ENCODE results near the gene HRC.
"Not testable (repeated sequence)": the region's sequence is repeated elsewhere in the genome, so short reads cannot be mapped to it uniquely, and the experiment has no call there.

The HRC gene

DNA sequence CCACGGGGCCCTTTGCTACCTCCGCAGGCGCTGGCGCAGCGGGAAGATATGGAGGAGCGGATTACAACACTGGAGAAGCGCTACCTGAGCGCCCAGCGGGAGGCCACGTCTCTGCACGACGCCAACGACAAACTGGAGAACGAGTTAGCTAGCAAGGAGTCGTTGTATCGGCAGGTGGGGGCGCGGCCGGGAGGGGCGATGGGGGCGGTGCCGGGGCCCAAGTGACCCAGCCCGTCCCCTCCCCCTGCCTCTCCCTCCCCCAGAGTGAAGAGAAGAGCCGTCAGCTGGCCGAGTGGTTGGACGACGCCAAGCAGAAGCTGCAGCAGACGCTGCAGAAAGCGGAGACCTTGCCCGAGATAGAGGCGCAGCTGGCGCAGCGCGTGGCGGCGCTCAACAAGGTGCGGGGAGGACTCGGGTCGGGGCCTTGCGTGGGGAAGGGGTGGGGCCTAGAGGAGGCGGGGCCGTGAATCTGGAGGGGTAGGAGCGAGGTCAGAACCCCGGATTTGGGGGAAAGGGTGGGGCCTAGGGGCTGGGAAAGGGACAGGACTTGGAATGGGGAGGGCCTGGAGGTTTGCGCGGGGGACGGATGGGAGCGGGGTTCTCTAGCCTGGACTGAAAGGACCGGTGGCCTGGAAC is 22.1 kb downstream of the HRC start:
- Histone ChIP-seq H3K4me3 (ENCODE audit: low read length in 2 of 2) (peak overlapping the region; percentile 57 to 66), H3K9ac (ENCODE audit: low read length in 2 of 2) (no peak overlapping the region), H3K27me3 (ENCODE audit: control insufficient read depth in 1 of 2, insufficient read depth in 2 of 2, low read length in 2 of 2) (no peaks in the 10 kb centered on the region), H3K9me3 (ENCODE audit: control insufficient read depth in 2 of 2, low read length in 2 of 2) (no peaks in the 10 kb centered on the region), H3K36me3 (ENCODE audit: control insufficient read depth in 2 of 2, insufficient read depth in 2 of 2, low read length in 2 of 2) (no peaks in the 10 kb centered on the region), H3K4me1 (ENCODE audit: control insufficient read depth, insufficient read depth, low read length) (peaks cover 28% of the 10 kb centered on the region), H3K27ac (ENCODE audit: low read length) (peak overlapping the region; percentile 11)

DNA sequence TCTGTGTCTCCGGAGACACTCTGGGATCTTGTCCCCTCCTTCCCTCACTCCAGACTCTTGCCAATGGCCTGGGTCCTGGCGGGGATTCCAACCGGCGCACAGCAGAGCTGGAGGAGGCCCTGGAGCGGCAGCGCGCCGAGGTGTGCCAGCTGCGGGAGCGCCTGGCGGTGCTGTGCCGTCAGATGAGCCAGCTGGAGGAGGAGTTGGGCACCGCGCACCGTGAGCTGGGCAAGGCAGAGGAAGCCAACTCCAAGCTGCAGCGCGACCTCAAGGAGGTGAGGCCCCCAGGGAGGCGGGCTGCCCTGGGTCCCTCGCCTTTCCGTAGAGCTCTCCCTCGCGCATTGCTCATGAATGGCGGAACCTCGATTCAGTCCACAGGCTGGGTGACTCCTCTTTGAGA is 24.9 kb downstream of the HRC start:
- no peaks in the 10 kb centered on the region for H3K36me3 ChIP-seq (ENCODE audit: control insufficient read depth in 2 of 2, insufficient read depth in 2 of 2, low read length in 2 of 2)
- no peaks in the 10 kb centered on the region for H3K9me3 ChIP-seq (ENCODE audit: control insufficient read depth in 2 of 2, low read length in 2 of 2)
- peaks cover 29% of the 10 kb centered on the region for H3K4me1 ChIP-seq (ENCODE audit: control insufficient read depth, insufficient read depth, low read length)
- H3K27me3 ChIP-seq (ENCODE audit: control insufficient read depth in 1 of 2, insufficient read depth in 2 of 2, low read length in 2 of 2) = no peaks in the 10 kb centered on the region
- no peak overlapping the region for H3K9ac ChIP-seq (ENCODE audit: low read length in 2 of 2)
- H3K27ac ChIP-seq (ENCODE audit: low read length) = no peak overlapping the region
- no peak overlapping the region for H3K4me3 ChIP-seq (ENCODE audit: low read length in 2 of 2)

DNA sequence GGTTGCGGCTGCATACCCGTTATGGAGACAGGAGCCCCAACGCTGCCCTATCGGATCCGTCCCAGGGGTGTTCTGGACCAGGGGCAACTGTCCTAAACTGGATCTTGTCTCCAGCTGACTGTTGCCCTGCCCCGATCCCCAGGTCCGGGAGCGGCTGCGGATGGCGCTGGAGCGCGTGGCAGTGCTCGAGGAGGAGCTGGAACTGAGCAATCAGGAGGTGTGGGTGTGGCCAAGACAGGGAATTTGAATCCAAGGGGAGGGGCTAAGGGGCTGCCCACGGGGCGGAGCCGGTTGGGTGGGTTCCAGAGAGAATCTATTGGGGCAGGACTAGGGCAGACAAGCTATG is 26.0 kb downstream of the HRC start:
- Histone ChIP-seq H3K9me3 (ENCODE audit: control insufficient read depth in 2 of 2, low read length in 2 of 2) (no peaks in the 10 kb centered on the region), H3K27ac (ENCODE audit: low read length) (no peak overlapping the region), H3K4me3 (ENCODE audit: low read length in 2 of 2) (no peak overlapping the region), H3K27me3 (ENCODE audit: control insufficient read depth in 1 of 2, insufficient read depth in 2 of 2, low read length in 2 of 2) (no peaks in the 10 kb centered on the region), H3K9ac (ENCODE audit: low read length in 2 of 2) (no peak overlapping the region), H3K36me3 (ENCODE audit: control insufficient read depth in 2 of 2, insufficient read depth in 2 of 2, low read length in 2 of 2) (no peaks in the 10 kb centered on the region), H3K4me1 (ENCODE audit: control insufficient read depth, insufficient read depth, low read length) (peaks cover 25% of the 10 kb centered on the region)

DNA sequence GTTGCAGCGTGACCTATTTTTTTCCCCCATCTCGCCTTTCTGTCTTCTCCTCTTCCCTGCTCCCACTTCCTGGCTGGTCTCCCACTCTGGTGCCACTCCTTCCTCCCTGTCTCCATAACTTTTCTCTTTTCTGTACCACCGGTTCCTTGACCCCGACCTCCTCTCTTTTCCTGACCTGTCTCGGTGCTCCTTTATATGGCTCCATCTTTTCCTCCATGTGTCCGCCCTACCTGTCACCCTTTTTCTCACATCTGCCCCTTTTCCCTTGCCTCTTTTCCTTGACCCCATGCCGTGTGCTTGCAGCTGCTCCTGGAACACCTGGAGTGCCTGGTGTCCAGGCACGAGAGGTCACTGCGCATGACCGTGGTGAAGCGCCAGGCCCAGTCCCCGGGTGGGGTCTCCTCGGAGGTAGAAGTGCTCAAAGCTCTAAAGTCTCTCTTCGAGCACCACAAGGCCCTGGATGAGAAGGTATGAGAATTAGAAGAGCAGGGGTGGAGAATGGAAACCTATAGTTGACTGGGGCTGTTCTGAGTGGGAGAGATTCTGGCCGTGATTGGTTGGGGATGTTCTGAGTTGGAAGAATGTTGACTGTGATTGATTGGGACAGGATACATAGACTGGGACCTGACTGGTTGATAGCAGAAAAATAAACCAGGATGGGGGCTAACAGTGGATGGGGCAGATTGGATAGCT is 26.5 kb downstream of the HRC start:
- H3K36me3 ChIP-seq (ENCODE audit: control insufficient read depth in 2 of 2, insufficient read depth in 2 of 2, low read length in 2 of 2) = no peaks in the 10 kb centered on the region
- no peaks in the 10 kb centered on the region for H3K27me3 ChIP-seq (ENCODE audit: control insufficient read depth in 1 of 2, insufficient read depth in 2 of 2, low read length in 2 of 2)
- H3K9ac ChIP-seq (ENCODE audit: low read length in 2 of 2) = no peak overlapping the region
- H3K4me1 ChIP-seq (ENCODE audit: control insufficient read depth, insufficient read depth, low read length) = peaks cover 20% of the 10 kb centered on the region
- H3K9me3 ChIP-seq (ENCODE audit: control insufficient read depth in 2 of 2, low read length in 2 of 2) = no peaks in the 10 kb centered on the region
- peak overlapping the region; percentile 64 to 71 for H3K4me3 ChIP-seq (ENCODE audit: low read length in 2 of 2)
- no peak overlapping the region for H3K27ac ChIP-seq (ENCODE audit: low read length)

DNA sequence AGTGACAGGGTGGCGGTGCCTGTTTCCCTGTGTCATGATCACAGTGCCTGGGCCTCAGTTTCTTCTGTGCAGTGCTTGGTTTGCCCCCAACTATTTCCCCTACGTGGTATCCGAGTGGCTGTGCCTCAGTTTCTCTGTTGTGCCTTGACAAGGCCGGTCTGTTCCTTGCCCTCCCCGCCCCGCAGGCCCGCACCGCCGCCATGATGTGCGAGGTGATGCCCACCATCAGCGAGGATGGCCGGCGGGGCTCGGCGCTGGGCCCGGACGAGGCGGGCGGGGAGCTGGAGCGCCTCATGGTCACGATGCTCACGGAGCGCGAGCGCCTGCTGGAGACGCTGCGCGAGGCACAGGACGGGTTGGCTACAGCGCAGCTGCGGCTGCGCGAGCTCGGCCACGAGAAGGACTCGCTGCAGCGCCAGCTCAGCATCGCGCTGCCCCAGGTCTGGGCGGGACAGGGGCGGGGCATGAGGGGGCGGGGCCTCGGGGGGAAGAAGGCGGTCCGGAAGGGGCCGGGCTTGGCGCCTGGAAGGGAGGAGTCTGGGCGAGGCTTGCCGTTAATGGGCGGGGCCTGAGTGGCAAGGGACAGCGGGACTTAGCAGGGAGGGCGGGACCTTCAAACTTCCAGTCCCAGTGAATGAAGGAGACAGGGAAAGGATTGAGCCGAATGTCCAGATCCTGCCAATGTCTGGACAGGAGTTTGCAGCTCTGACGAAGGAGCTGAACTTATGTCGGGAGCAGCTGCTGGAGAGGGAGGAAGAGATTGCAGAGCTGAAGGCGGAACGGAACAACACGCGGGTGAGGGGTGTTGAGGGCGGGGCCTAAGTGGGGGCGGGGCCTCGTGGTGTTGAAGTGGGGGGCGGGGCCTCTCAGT is 27.3 kb downstream of the HRC start:
- H3K9ac ChIP-seq (ENCODE audit: low read length in 2 of 2) = no peak overlapping the region
- H3K36me3 ChIP-seq (ENCODE audit: control insufficient read depth in 2 of 2, insufficient read depth in 2 of 2, low read length in 2 of 2) = no peaks in the 10 kb centered on the region
- H3K4me1 ChIP-seq (ENCODE audit: control insufficient read depth, insufficient read depth, low read length) = peaks cover 14% of the 10 kb centered on the region
- H3K27ac ChIP-seq (ENCODE audit: low read length) = no peak overlapping the region
- no peaks in the 10 kb centered on the region for H3K9me3 ChIP-seq (ENCODE audit: control insufficient read depth in 2 of 2, low read length in 2 of 2)
- peak overlapping the region; percentile 64 to 71 for H3K4me3 ChIP-seq (ENCODE audit: low read length in 2 of 2)
- no peaks in the 10 kb centered on the region for H3K27me3 ChIP-seq (ENCODE audit: control insufficient read depth in 1 of 2, insufficient read depth in 2 of 2, low read length in 2 of 2)

DNA sequence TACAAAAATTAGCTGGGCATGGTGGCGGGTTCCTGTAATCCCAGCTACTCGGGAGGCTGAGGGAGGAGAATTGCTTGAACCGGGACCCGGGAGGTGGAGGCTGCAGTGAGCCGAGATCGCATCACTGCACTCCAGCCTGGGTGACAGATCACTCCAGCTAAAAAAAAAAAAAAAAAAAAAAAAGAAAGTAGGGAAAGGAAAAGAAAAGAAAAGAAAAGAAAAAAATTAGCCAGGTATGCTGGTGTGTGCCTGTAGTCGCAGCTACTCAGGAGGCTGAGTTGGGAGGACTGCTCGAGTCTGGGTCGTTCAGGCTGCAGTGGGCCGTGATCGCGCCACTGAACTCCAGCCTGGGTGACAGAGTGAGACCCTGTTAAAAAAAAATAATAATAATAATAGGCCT is 28.0 kb downstream of the HRC start:
- H3K9ac ChIP-seq (ENCODE audit: low read length in 2 of 2); H3K4me3 ChIP-seq (ENCODE audit: low read length in 2 of 2); H3K27ac ChIP-seq (ENCODE audit: low read length); H3K36me3 ChIP-seq (ENCODE audit: control insufficient read depth in 2 of 2, insufficient read depth in 2 of 2, low read length in 2 of 2); H3K9me3 ChIP-seq (ENCODE audit: control insufficient read depth in 2 of 2, low read length in 2 of 2); H3K27me3 ChIP-seq (ENCODE audit: control insufficient read depth in 1 of 2, insufficient read depth in 2 of 2, low read length in 2 of 2): not testable (repeated sequence)
- H3K4me1 ChIP-seq (ENCODE audit: control insufficient read depth, insufficient read depth, low read length) = peaks cover 14% of the 10 kb centered on the region

DNA sequence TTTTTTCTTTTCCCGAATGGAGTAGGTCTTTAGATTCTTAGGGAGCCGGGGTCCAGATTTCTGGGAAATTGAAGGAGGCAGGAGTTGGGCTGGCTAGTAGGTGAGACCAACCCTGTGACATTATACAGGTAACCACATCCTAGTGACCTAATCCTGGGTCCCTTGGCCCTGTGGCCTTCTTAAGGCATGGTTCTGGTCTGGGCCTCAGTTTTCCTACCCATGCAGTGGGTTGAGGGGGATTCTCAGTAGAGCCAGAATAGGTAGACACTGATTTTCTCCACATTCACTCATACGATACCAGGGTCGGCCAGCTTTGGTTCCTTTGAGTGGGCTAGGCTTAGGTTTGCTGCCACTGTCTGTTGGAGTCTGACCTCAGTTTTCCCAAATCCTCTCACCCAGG is 28.6 kb downstream of the HRC start:
- H3K9ac ChIP-seq (ENCODE audit: low read length in 2 of 2) = no peak overlapping the region
- no peaks in the 10 kb centered on the region for H3K27me3 ChIP-seq (ENCODE audit: control insufficient read depth in 1 of 2, insufficient read depth in 2 of 2, low read length in 2 of 2)
- peaks cover 14% of the 10 kb centered on the region for H3K4me1 ChIP-seq (ENCODE audit: control insufficient read depth, insufficient read depth, low read length)
- no peaks in the 10 kb centered on the region for H3K36me3 ChIP-seq (ENCODE audit: control insufficient read depth in 2 of 2, insufficient read depth in 2 of 2, low read length in 2 of 2)
- H3K27ac ChIP-seq (ENCODE audit: low read length) = no peak overlapping the region
- H3K9me3 ChIP-seq (ENCODE audit: control insufficient read depth in 2 of 2, low read length in 2 of 2) = no peaks in the 10 kb centered on the region
- no peak overlapping the region for H3K4me3 ChIP-seq (ENCODE audit: low read length in 2 of 2)

DNA sequence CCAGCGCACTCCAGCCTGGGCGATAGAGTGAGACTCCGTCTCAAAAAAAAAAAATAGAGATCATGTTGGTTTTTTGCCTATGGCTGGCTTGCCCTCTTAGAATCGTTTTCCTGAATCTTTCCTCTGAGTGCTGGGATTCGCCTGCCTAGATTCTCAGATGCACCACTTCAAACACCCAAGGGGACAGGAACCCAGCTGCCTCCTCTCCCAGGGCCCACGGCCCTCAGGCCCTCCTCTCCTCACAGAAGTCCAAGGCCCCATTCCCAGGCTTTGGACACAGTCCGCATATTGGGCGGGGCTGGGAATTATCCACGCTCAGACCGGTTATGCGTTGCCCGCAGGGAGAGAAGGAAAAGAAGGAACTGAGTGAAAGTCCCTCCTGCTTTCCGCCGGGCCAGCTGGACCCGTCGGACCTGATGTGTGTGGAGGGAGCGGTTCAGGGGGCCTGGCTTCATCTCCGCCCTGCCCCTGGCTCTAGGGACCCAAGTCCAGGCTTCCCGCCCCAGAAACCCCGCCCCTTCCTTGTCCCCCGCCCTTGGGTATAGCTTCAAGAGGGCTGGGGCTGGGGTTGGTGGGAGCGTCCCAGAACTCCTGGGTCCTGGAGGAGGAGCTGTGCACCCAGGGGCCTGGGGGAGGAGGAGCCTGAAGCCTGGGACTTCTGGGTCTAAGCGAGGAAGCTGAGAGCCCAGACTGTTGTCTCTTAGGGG is 30.0 kb downstream of the HRC start:
- Histone ChIP-seq H3K4me1 (ENCODE audit: control insufficient read depth, insufficient read depth, low read length) (peaks cover 16% of the 10 kb centered on the region), H3K36me3 (ENCODE audit: control insufficient read depth in 2 of 2, insufficient read depth in 2 of 2, low read length in 2 of 2) (no peaks in the 10 kb centered on the region), H3K27ac (ENCODE audit: low read length) (no peak overlapping the region), H3K9me3 (ENCODE audit: control insufficient read depth in 2 of 2, low read length in 2 of 2) (no peaks in the 10 kb centered on the region), H3K4me3 (ENCODE audit: low read length in 2 of 2) (no peak overlapping the region), H3K9ac (ENCODE audit: low read length in 2 of 2) (no peak overlapping the region), H3K27me3 (ENCODE audit: control insufficient read depth in 1 of 2, insufficient read depth in 2 of 2, low read length in 2 of 2) (no peaks in the 10 kb centered on the region)

DNA sequence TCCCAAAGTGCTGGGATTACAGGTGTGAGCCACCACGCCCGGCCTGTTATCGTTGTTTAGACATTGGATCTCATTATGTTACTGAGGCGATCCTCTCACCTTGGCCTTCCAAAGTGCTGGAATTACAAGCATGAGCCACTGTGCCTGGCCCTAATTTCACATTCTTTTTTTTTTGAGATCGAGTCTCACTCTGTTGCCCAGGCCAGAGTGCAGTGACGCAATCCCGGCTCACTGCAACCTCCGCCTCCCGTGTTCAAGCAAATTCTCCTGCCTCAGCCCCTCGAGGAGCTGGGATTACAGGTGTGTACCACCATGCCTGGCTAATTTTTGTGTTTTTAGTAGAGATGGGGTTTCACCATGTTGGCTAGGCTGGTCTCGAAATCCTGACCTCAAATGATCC is 31.9 kb downstream of the HRC start:
- peaks cover 24% of the 10 kb centered on the region for H3K4me1 ChIP-seq (ENCODE audit: control insufficient read depth, insufficient read depth, low read length)
- not testable (repeated sequence) for H3K36me3 ChIP-seq (ENCODE audit: control insufficient read depth in 2 of 2, insufficient read depth in 2 of 2, low read length in 2 of 2); H3K27me3 ChIP-seq (ENCODE audit: control insufficient read depth in 1 of 2, insufficient read depth in 2 of 2, low read length in 2 of 2); H3K4me3 ChIP-seq (ENCODE audit: low read length in 2 of 2); H3K27ac ChIP-seq (ENCODE audit: low read length); H3K9ac ChIP-seq (ENCODE audit: low read length in 2 of 2); H3K9me3 ChIP-seq (ENCODE audit: control insufficient read depth in 2 of 2, low read length in 2 of 2)

DNA sequence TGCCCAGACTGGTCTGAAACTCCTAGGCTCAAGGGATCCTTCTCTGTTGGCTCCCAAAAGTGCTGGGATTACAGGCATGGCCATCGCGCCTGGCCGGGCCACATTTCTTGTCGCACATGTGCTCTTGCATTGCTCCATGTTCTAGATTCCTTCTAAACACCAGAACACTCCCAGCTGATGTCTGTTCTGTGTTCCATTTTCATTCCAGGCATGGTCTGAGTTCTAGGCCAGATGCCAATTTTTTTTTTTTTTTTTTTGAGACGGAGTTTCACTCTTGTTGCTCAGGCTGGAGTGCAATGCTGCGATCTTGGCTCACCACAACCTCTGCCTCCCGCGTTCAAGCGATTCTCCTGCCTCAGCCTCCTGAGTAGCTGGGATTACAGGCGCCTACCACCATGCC is 33.4 kb downstream of the HRC start:
- not testable (repeated sequence) for H3K9me3 ChIP-seq (ENCODE audit: control insufficient read depth in 2 of 2, low read length in 2 of 2); H3K27ac ChIP-seq (ENCODE audit: low read length); H3K9ac ChIP-seq (ENCODE audit: low read length in 2 of 2); H3K36me3 ChIP-seq (ENCODE audit: control insufficient read depth in 2 of 2, insufficient read depth in 2 of 2, low read length in 2 of 2); H3K27me3 ChIP-seq (ENCODE audit: control insufficient read depth in 1 of 2, insufficient read depth in 2 of 2, low read length in 2 of 2); H3K4me3 ChIP-seq (ENCODE audit: low read length in 2 of 2)
- peaks cover 25% of the 10 kb centered on the region for H3K4me1 ChIP-seq (ENCODE audit: control insufficient read depth, insufficient read depth, low read length)

Data from stomach smooth muscle (tissue), 2 donors.